ENCODE measurements around the gene GARNL3.

Gene GARNL3

DNA sequence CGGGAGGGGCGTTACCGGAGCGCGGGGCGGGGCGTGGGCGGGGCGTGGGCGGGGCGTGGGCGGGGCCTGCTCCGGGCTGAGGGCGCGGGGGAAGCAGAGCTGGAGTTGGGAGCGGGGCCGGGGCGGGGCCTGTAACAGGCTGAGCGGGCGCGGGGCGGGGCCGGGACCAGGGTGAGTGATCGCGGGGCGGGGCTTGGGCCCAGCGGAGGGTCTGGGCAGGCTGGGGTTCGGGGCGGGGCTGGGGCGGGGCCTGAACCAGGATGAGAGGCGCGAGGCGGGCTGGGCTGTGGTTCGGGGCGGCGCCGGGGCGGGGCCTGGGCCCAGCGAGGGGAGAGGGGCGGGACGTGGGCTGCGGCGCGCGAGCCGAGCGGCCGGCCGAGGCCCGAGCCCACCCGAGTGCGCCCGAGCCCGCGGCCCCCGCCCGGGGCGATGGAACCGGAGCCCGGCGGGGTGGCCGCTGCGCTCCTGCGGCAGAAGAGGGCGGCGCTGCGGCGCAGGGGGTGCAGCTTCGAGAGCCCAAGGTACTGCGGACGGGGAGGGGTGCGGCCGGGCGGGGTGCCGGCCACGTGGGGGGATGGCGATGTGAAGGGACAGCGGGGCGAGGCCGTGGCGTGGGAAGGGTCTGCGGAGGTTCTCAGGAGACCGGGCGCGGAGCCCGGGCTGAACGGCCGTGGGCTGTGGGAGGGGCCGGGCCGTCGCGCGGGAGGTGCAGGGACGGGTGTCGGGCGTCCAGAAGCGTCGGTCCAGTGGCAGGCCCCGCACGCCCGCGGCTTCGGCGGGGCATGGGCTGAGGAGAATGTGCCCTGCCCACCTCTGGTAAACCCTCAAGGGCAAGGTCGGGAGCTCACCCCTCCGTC is 39.5 kb upstream of the GARNL3 start:
- DNase-seq (ENCODE audit: extremely low spot score), result peak; percentile 100
- ChIA-PET CTCF (interaction anchor here (1.0 to 2.2 kb wide), 8 partner anchors 10 to 174 kb away, joined by 3 to 13 read pairs (median 4); partner anchors contain the start of gene SLC2A8), POLR2A (interaction anchor here (0.6 to 1.3 kb wide), 2 partner anchors 172 to 298 kb away, joined by 3 to 5 read pairs; partner anchors contain the start of gene SLC2A8)
- TF ChIP-seq, protein P1, sequence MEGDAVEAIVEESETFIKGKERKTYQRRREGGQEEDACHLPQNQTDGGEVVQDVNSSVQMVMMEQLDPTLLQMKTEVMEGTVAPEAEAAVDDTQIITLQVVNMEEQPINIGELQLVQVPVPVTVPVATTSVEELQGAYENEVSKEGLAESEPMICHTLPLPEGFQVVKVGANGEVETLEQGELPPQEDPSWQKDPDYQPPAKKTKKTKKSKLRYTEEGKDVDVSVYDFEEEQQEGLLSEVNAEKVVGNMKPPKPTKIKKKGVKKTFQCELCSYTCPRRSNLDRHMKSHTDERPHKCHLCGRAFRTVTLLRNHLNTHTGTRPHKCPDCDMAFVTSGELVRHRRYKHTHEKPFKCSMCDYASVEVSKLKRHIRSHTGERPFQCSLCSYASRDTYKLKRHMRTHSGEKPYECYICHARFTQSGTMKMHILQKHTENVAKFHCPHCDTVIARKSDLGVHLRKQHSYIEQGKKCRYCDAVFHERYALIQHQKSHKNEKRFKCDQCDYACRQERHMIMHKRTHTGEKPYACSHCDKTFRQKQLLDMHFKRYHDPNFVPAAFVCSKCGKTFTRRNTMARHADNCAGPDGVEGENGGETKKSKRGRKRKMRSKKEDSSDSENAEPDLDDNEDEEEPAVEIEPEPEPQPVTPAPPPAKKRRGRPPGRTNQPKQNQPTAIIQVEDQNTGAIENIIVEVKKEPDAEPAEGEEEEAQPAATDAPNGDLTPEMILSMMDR (IDR thresholded peaks at IDR 0.05; ENCODE audit: control extremely low read depth, extremely low read depth, low read depth, missing control alignments), result no peak

DNA sequence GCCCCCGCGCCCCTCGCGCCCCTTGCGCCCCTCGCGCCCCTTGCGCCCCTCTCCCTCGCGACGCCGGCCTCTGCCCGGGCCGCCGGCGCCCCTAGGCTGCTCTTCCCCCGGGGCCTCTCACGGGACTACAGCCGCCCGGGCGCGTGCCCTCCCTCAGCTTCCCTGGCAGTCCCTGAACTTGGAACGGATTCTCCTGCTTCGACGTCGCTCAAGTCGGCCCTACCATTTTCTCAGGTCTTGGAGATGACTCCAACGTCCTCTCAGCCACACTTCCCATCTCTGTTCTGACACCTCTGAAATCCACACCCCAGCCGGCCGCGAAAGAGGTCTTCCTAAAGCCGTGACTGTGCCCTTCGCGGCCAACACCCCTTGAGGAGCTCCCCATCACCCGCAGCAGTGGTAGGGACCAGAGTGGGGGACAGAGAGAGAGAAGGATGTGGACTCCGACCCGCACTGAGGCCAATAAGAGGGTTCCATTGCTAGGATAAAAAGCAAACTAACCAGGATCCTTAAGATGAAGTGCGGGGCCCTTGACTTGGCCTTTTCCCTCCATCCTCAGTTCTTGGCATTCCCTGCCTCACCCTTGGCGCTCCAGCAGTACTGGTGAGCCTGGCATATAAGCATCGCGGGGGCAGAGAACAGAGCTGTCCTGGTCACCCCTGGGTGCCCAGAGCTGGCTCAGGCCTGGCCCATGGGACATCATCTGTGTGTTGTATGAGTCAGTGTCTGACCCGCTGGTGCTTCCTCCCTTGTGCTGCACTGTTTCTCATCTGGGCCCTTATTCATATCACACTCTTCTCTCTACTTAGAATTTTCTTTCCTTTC is 38.6 kb upstream of the GARNL3 start:
- DNase-seq (ENCODE audit: extremely low spot score), result no peak
- CTCF ChIA-PET, result interaction anchor here (0.8 to 2.2 kb wide), 8 partner anchors 11 to 509 kb away, joined by 3 to 8 read pairs (median 4); no protein-coding TSS in a partner anchor
- POLR2A ChIA-PET, result no interaction called here
- TF ChIP-seq, protein P1 (IDR thresholded peaks at IDR 0.05; ENCODE audit: control extremely low read depth, extremely low read depth, low read depth, missing control alignments), result no peak

DNA sequence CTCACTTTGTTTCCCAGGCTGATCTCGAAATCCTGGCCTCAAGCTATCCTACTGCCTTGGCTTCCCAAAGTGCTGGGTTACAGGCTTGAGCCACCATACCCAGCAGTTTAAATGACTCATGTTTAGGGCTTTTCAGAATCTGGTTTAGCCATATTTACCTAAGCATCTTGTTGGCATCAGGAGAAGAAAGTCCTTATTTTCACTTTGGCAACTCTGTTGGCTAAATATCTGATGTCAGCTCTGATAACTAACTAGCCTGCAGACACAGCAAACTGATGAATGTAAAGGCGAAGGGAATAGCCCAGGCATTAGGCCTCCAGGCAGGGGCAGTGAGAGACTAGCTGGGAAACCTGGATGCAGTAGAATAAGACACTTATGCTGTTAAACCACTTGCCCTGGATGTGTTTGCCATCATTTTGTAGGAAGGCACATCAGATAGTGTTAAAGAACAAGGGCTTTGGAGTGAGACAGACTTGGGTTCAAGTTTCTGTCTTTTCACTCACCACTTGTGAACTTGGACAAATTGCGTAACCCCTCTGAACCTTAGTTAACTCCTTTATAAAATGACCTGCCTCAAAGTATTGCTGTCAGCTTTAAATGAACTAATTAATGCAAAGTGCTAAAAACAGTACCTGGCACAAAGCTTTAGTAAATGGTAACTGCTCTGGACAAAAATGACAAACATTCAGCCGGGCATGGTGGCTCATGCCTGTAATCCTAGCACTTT is 34.7 kb upstream of the GARNL3 start:
- POLR2A ChIA-PET, result interaction anchor here (0.7 kb wide), 1 partner anchor 121 kb away, joined by 6 read pairs; no protein-coding TSS in a partner anchor
- CTCF ChIA-PET, result interaction anchor here (1.6 kb wide), 1 partner anchor 16 kb away, joined by 7 read pairs; no protein-coding TSS in a partner anchor
- no peak for DNase-seq (ENCODE audit: extremely low spot score)
- TF ChIP-seq, protein P1 (IDR thresholded peaks at IDR 0.05; ENCODE audit: control extremely low read depth, extremely low read depth, low read depth, missing control alignments), result no peak

DNA sequence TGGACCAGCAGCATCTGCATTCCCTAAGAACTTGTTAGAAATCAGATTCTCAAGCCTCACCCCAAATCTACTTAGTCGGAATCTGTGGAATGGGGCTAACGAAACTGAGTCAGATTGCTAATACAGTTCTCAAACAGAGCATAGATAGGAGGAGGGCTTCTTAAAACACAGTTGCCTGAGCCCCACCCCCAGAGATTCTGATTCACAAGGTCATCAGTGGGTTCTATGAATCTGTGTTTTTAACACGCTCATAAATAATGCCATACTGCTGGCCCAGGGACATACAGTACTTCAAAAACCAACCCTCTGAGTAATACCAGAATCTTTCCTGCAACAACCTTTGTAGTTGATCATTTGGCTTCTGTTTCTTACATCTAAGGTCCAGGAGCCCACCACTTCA is 32.9 kb upstream of the GARNL3 start:
- ChIA-PET CTCF (interaction anchor here (1.1 kb wide), 1 partner anchor 33 kb away, joined by 4 read pairs; no protein-coding TSS in a partner anchor), POLR2A (no interaction called here)
- DNase-seq (ENCODE audit: extremely low spot score), result no peak
- TF ChIP-seq, protein P1 (IDR thresholded peaks at IDR 0.05; ENCODE audit: control extremely low read depth, extremely low read depth, low read depth, missing control alignments), result no peak

DNA sequence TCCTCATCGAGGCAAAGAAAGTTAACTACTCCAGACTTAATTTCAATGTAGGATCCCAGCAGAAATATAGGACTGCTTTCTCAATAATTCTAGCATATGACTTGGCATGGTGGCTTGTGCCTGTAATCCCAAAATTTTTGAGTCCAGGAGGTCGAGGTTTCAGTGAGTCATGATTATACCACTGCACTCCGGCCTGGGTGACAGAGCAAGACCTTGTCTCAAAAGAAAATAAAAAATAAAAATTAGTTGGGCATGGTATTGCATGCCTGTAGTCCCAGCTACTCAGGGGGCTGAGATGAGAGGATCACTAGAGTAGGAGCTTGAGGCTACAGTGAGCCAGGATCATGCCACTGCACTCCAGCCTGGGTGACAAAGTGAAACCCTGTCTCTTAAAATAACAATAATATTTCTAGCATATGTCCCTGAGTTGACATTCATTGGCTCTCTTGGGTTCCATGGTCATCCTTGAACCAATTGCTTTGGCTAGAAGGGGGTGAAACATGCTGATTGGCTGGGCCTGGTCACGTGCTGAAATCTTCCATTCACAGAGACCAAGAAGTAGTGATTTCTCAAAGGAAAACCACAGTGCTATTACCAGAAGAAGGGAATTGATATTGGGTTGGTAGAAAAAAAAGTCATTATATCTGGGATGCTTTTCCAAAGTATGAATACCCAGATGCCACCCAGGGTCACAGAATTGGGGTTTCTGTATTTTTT is 31.6 kb upstream of the GARNL3 start:
- POLR2A ChIA-PET, result no interaction called here
- DNase-seq (ENCODE audit: extremely low spot score), result no peak
- CTCF ChIA-PET, result no interaction called here
- TF ChIP-seq, protein P1 (IDR thresholded peaks at IDR 0.05; ENCODE audit: control extremely low read depth, extremely low read depth, low read depth, missing control alignments), result no peak

Data from GM10248 (cell line).